Breast epithelium (tissue), 4 donors: ENCODE results near the gene RAD51D. TPM values are rescaled to one million over a fixed set of nuclear protein-coding genes. Genes with fewer than 3 reads are reported as not detected.

Experiments
- DNase-seq, 2 donors: peaks; one replicate each; pipeline ENCODE4 v3.0.0-alpha.2; 2019; ENCODE audit warnings: low spot score in 2 of 2
- H3K27ac ChIP-seq, 2 donors: fragments of 200-600 bp; sonication (generic) in 1 of 2; one replicate each; pipeline ENCODE4 v1.5.1; 2016 to 2019; ENCODE audit warnings: mild to moderate bottlenecking in 1 of 2
- H3K27me3 ChIP-seq, 2 donors: fragments of 200-600 bp; sonication (generic) in 1 of 2; one replicate each; pipeline versions ENCODE4 v1.5.1 to v1.6.0; 2017 to 2019; ENCODE audit warnings: control low read depth in 1 of 2, mild to moderate bottlenecking in 1 of 2
- H3K36me3 ChIP-seq: fragments of 200-600 bp; one replicate; pipeline ENCODE4 v1.5.1; 2019
- H3K4me1 ChIP-seq, 2 donors: fragments of 200-600 bp; sonication (generic); one replicate each; pipeline ENCODE4 v1.5.1; 2016 to 2019; ENCODE audit warnings: control low read depth in 1 of 2
- H3K4me3 ChIP-seq, 3 donors: fragments of 200-600 bp; sonication (generic); 1 replicate in 2 of 3; 2 replicates in 1 of 3; pipeline ENCODE4 v1.5.1; 2016 to 2019; ENCODE audit warnings: mild to moderate bottlenecking in 3 of 3, moderate library complexity in 2 of 3
- H3K9me3 ChIP-seq, 2 donors: fragments of 200-600 bp; sonication (generic) in 1 of 2; one replicate each; pipeline ENCODE4 v1.5.1; 2016 to 2019; ENCODE audit warnings: control low read depth in 1 of 2
- CTCF ChIP-seq, 3 donors: fragments of 450-650 bp; IDR thresholded peaks; one replicate each; pipeline ENCODE4 v1.5.1; 2016 to 2017; ENCODE audit warnings: antibody characterized with exemption in 3 of 3, mild to moderate bottlenecking in 3 of 3, moderate library complexity in 3 of 3
- POLR2A ChIP-seq: fragments of 450-650 bp; IDR thresholded peaks from one replicate; pipeline ENCODE4 v1.6.1; 2016; ENCODE audit warnings: antibody characterized with exemption, mild to moderate bottlenecking, moderate library complexity
- POLR2AphosphoS5 ChIP-seq, 3 donors: sonication (generic); formaldehyde crosslinking; IDR thresholded peaks; one replicate each; pipeline ENCODE4 v1.6.1; 2017; ENCODE audit warnings: antibody characterized with exemption in 3 of 3
- intact Hi-C: fragments of 100-400 bp; cut with DNase I; formaldehyde crosslinking; loops from one replicate; pipeline ENCODE4 v1.15.1; 2023; ENCODE audit warnings: low total_unique reads
- total RNA-seq, 3 donors: library from RNA; depleted of rRNA; stranded (reverse); fragments of >200 nt; gene quantifications; one replicate each; pipeline ENCODE4 v1.1.0, GENCODE V29; 2016

RAD51D gene
- total RNA-seq, 3 donors from 2014 or later, result 7.9 to 12.6 (median 10.5) TPM

GRCh38 chr17:35163886-35164285 is 44.2 kb upstream of the RAD51D start:
- Histone ChIP-seq H3K4me1 (no peaks in the 10 kb centered on the region), H3K27me3 (peaks cover 0 to 11% of the 10 kb centered on the region in 2 donors), H3K36me3 (no peaks in the 10 kb centered on the region), H3K9me3 (no peaks in the 10 kb centered on the region), H3K27ac (no peak overlapping the region), H3K4me3 (no peak overlapping the region)
- intact Hi-C loops, result no loop called here
- DNase-seq, result no peak
- TF ChIP-seq POLR2AphosphoS5 (IDR thresholded peaks at IDR 0.05) (no peak), CTCF (IDR thresholded peaks at IDR 0.05) (no peak), POLR2A (no peak)

- no peaks in the 10 kb centered on the region for H3K4me1 ChIP-seq
- TF ChIP-seq POLR2A (no peak), POLR2AphosphoS5 (IDR thresholded peaks at IDR 0.05) (no peak), CTCF (IDR thresholded peaks at IDR 0.05) (no peak)
- intact Hi-C loops, result no loop called here
Measured at GRCh38 chr17:35162755-35163154, 43.1 kb upstream of the RAD51D start.

GRCh38 chr17:35161281-35161761 is 41.7 kb upstream of the RAD51D start:
- intact Hi-C loops, result no loop called here
- TF ChIP-seq CTCF (IDR thresholded peaks at IDR 0.05) (no peak), POLR2A (no peak), POLR2AphosphoS5 (IDR thresholded peaks at IDR 0.05) (no peak)
- Histone ChIP-seq H3K9me3 (no peaks in the 10 kb centered on the region), H3K4me3 (no peak overlapping the region), H3K27me3 (peaks cover 0 to 5% of the 10 kb centered on the region in 2 donors), H3K27ac (no peak overlapping the region), H3K4me1 (no peaks in the 10 kb centered on the region), H3K36me3 (no peaks in the 10 kb centered on the region)
- no peak for DNase-seq

More at GRCh38 chr17:35162755-35163154, 43.1 kb upstream of the RAD51D start:
- no peak overlapping the region for H3K27ac ChIP-seq
- no peaks in the 10 kb centered on the region for H3K9me3 ChIP-seq
- no peak for DNase-seq
- no peaks in the 10 kb centered on the region for H3K36me3 ChIP-seq
- peaks cover 0 to 11% of the 10 kb centered on the region in 2 donors for H3K27me3 ChIP-seq
- H3K4me3 ChIP-seq, result no peak overlapping the region

GRCh38 chr17:35160354-35161201 is 40.9 kb upstream of the RAD51D start:
- Histone ChIP-seq H3K4me1 (no peaks in the 10 kb centered on the region), H3K27ac (no peak overlapping the region), H3K9me3 (no peaks in the 10 kb centered on the region), H3K36me3 (no peaks in the 10 kb centered on the region), H3K4me3 (no peak overlapping the region), H3K27me3 (peaks cover 0 to 5% of the 10 kb centered on the region in 2 donors)
- no peak for DNase-seq
- TF ChIP-seq CTCF (IDR thresholded peaks at IDR 0.05), result no peak
- no peak for TF ChIP-seq POLR2A
- TF ChIP-seq POLR2AphosphoS5 (IDR thresholded peaks at IDR 0.05), result no peak
- intact Hi-C loops, result no loop called here

GRCh38 chr17:35159940-35160339 is 40.3 kb upstream of the RAD51D start:
- H3K27me3 ChIP-seq, result peaks cover 0 to 5% of the 10 kb centered on the region in 2 donors
- H3K4me1 ChIP-seq, result no peaks in the 10 kb centered on the region
- no peaks in the 10 kb centered on the region for H3K9me3 ChIP-seq
- H3K4me3 ChIP-seq, result no peak overlapping the region
- no peak for DNase-seq
- H3K27ac ChIP-seq, result no peak overlapping the region
- H3K36me3 ChIP-seq, result no peaks in the 10 kb centered on the region
- intact Hi-C loops, result no loop called here
- no peak for TF ChIP-seq CTCF (IDR thresholded peaks at IDR 0.05)
- no peak for TF ChIP-seq POLR2AphosphoS5 (IDR thresholded peaks at IDR 0.05)
- TF ChIP-seq POLR2A, result no peak
